Liver (tissue), 9 donors: ENCODE data around the gene ZNF318. TPM values are rescaled to one million over a fixed set of nuclear protein-coding genes. Genes with fewer than 3 reads are reported as not detected.

Source experiments
- DNase-seq: peaks from one replicate; pipeline ENCODE4 v3.0.0-alpha.2; 2017; ENCODE audit warnings: low spot score
- H3K27ac ChIP-seq, 2 donors: one replicate each; pipeline ENCODE4 v1.7.0; 2013; ENCODE audit warnings: inconsistent platforms in 2 of 2, low read length in 2 of 2, control low read depth in 1 of 2, low read depth in 1 of 2, mild to moderate bottlenecking in 1 of 2
- H3K27me3 ChIP-seq, 4 donors: one replicate each; pipeline versions ENCODE4 v1.6.1 to v1.7.0; 2013; ENCODE audit warnings: low read length in 3 of 4, inconsistent platforms in 1 of 4, mild to moderate bottlenecking in 1 of 4, moderate library complexity in 1 of 4; ENCODE audit not compliant: control insufficient read depth in 4 of 4, insufficient read depth in 4 of 4
- H3K36me3 ChIP-seq, 4 donors: one replicate each; pipeline versions ENCODE4 v1.6.1 to v1.7.0; 2013; ENCODE audit warnings: low read length in 3 of 4, mild to moderate bottlenecking in 3 of 4, low read depth in 1 of 4, moderate library complexity in 1 of 4; ENCODE audit not compliant: control insufficient read depth in 4 of 4, insufficient read depth in 3 of 4
- H3K4me1 ChIP-seq, 4 donors: one replicate each; pipeline versions ENCODE4 v1.6.1 to v1.7.0; 2013; ENCODE audit warnings: low read length in 3 of 4, mild to moderate bottlenecking in 3 of 4, moderate library complexity in 1 of 4; ENCODE audit not compliant: control insufficient read depth in 4 of 4, insufficient read depth in 4 of 4
- H3K4me3 ChIP-seq, 3 donors: one replicate each; pipeline versions ENCODE4 v1.6.1 to v1.7.0; 2013; ENCODE audit warnings: low read length in 3 of 3, control low read depth in 1 of 3, low read depth in 1 of 3, mild to moderate bottlenecking in 1 of 3
- H3K9ac ChIP-seq, 2 donors: one replicate each; pipeline ENCODE4 v1.7.0; 2013; ENCODE audit warnings: low read length in 2 of 2, mild to moderate bottlenecking in 2 of 2, moderate library complexity in 2 of 2, control low read depth in 1 of 2, low read depth in 1 of 2
- H3K9me3 ChIP-seq, 4 donors: one replicate each; pipeline versions ENCODE4 v1.6.1 to v1.7.0; 2013; ENCODE audit warnings: low read length in 3 of 4; ENCODE audit not compliant: control insufficient read depth in 4 of 4
- FOXA1 ChIP-seq: IDR thresholded peaks from 2 replicates; pipeline ENCODE4 v1.6.1; 2016; ENCODE audit warnings: antibody characterized with exemption
- FOXA2 ChIP-seq: IDR thresholded peaks from 2 replicates; pipeline ENCODE4 v1.6.1; 2016; ENCODE audit warnings: antibody characterized with exemption
- GABPA ChIP-seq, 2 donors: IDR thresholded peaks in 1 of 2; conservative IDR thresholded peaks in 1 of 2; 2 replicates each; pipeline ENCODE4 v1.6.1; 2016; ENCODE audit warnings: antibody characterized with exemption in 2 of 2, mild to moderate bottlenecking in 1 of 2, moderate library complexity in 1 of 2
- HNF4G ChIP-seq: IDR thresholded peaks from 2 replicates; pipeline ENCODE4 v1.6.1; 2016; ENCODE audit warnings: antibody characterized with exemption
- JUND ChIP-seq, 2 donors: IDR thresholded peaks; 2 replicates each; pipeline ENCODE4 v1.6.1; 2016; ENCODE audit warnings: antibody characterized with exemption in 2 of 2
- MAX ChIP-seq: IDR thresholded peaks from 2 replicates; pipeline ENCODE4 v1.6.1; 2016; ENCODE audit warnings: antibody characterized with exemption
- NR2F2 ChIP-seq: IDR thresholded peaks from 2 replicates; pipeline ENCODE4 v1.6.1; 2016; ENCODE audit warnings: antibody characterized with exemption
- RAD21 ChIP-seq, 2 donors: IDR thresholded peaks; 2 replicates each; pipeline ENCODE4 v1.6.1; 2016; ENCODE audit warnings: antibody characterized with exemption in 2 of 2, mild to moderate bottlenecking in 2 of 2
- REST ChIP-seq: IDR thresholded peaks from 2 replicates; pipeline ENCODE4 v1.6.1; 2016; ENCODE audit warnings: antibody characterized with exemption, mild to moderate bottlenecking
- RXRA ChIP-seq, 2 donors: IDR thresholded peaks; 2 replicates each; pipeline ENCODE4 v1.6.1; 2017 to 2018; ENCODE audit warnings: antibody characterized with exemption in 2 of 2, mild to moderate bottlenecking in 1 of 2
- SP1 ChIP-seq: IDR thresholded peaks from 2 replicates; pipeline ENCODE4 v1.6.1; 2018; ENCODE audit warnings: antibody characterized with exemption, mild to moderate bottlenecking
- TAF1 ChIP-seq: conservative IDR thresholded peaks from 2 replicates; pipeline ENCODE4 v1.6.1; 2016; ENCODE audit warnings: antibody characterized with exemption, mild to moderate bottlenecking
- ZBTB33 ChIP-seq: IDR thresholded peaks from 2 replicates; pipeline ENCODE4 v1.6.1; 2016; ENCODE audit warnings: antibody characterized with exemption
- WGBS: extraction: QIAGEN DNeasy Blood & Tissue Kit; methylation state at CpG from one replicate; pipeline ENCODE4 v1.1.7; 2013; 5-methylcytosine and 5-hydroxymethylcytosine counted together
- polyA plus RNA-seq, 2 donors: library from polyadenylated mRNA; stranded (reverse) in 1 of 2; unstranded in 1 of 2; fragments of 200-250 nt in 1 of 2; fragments of >200 nt in 1 of 2; fragmentation: Nextera tagmentation in 1 of 2; extraction: Ambion mirVana in 1 of 2; gene quantifications; one replicate each; pipeline versions ENCODE4 v1.2.1 to v1.2.3, GENCODE V29; 2013 to 2015
- total RNA-seq, 2 donors: library from RNA; depleted of rRNA; stranded (reverse); fragments of >200 nt; gene quantifications; one replicate each; pipeline ENCODE4 v1.2.3, GENCODE V29; 2014
- TF ChIP-seq, protein P1 (sequence below): fragments of 150-350 bp; IDR thresholded peaks from 2 replicates; pipeline ENCODE4 v1.5.1; 2017; ENCODE audit warnings: improper control_type of control experiment, low read depth, low read length; ENCODE audit not compliant: missing input control
- TF ChIP-seq, protein P2 (sequence below): IDR thresholded peaks from 2 replicates; pipeline ENCODE4 v1.6.1; 2016; ENCODE audit warnings: antibody characterized with exemption
- donor health status: healthy.
- donor health status: healthy.
- donor health status: healthy.
- donor health status: healthy.
- donor health status: healthy.

The ZNF318 gene
- total and polyA plus RNA-seq, 4 donors, result 3.6 to 9.1 (median 4.2) TPM

DNA sequence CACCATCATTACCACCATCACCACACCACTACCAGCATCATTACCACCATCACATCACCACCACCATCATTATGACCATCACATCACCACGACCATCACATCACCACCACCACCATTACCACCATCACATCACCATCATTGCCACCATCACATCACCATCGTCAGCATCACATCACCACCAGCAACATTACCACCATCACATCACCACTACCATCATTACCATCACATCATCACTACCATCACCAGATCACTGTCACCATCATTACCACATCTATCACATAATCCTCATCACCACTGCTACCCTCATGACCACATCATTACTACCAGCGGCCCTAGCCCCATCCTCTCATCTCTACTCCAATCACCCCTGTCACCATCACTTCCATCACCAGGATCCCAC is 74.9 kb downstream of the ZNF318 start (continued):
- TF ChIP-seq MAX, result no peak
- no peak for TF ChIP-seq NR2F2
- TF ChIP-seq RXRA (IDR thresholded peaks at IDR 0.05), result no peak
- TF ChIP-seq, protein P1, sequence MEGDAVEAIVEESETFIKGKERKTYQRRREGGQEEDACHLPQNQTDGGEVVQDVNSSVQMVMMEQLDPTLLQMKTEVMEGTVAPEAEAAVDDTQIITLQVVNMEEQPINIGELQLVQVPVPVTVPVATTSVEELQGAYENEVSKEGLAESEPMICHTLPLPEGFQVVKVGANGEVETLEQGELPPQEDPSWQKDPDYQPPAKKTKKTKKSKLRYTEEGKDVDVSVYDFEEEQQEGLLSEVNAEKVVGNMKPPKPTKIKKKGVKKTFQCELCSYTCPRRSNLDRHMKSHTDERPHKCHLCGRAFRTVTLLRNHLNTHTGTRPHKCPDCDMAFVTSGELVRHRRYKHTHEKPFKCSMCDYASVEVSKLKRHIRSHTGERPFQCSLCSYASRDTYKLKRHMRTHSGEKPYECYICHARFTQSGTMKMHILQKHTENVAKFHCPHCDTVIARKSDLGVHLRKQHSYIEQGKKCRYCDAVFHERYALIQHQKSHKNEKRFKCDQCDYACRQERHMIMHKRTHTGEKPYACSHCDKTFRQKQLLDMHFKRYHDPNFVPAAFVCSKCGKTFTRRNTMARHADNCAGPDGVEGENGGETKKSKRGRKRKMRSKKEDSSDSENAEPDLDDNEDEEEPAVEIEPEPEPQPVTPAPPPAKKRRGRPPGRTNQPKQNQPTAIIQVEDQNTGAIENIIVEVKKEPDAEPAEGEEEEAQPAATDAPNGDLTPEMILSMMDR, result no peak
- no peak for TF ChIP-seq FOXA2
- TF ChIP-seq HNF4G, result no peak

GRCh38 chr6:43293698-43294097 is 75.7 kb downstream of the ZNF318 start:
- Histone ChIP-seq H3K27me3 (no peaks in the 10 kb centered on the region), H3K9ac (no peak overlapping the region), H3K9me3 (no peaks in the 10 kb centered on the region), H3K36me3 (no peaks in the 10 kb centered on the region), H3K27ac (no peak overlapping the region), H3K4me1 (peaks cover 5 to 23% (median 15%) of the 10 kb centered on the region in 4 donors), H3K4me3 (no peak overlapping the region)
- WGBS, result 92% methylated on average over 3 of the region's 3 CpGs
- TF ChIP-seq JUND (IDR thresholded peaks at IDR 0.05), result no peak
- DNase-seq, result no peak

GRCh38 chr6:43292763-43293318 is 76.6 kb downstream of the ZNF318 start:
- Histone ChIP-seq H3K27ac (no peak overlapping the region), H3K36me3 (no peaks in the 10 kb centered on the region), H3K4me1 (peaks cover 5 to 21% (median 15%) of the 10 kb centered on the region in 4 donors), H3K9me3 (no peaks in the 10 kb centered on the region), H3K9ac (no peak overlapping the region), H3K4me3 (no peak overlapping the region), H3K27me3 (no peaks in the 10 kb centered on the region)
- no peak for DNase-seq
- 89% methylated on average over 5 of the region's 5 CpGs for WGBS
- TF ChIP-seq JUND (IDR thresholded peaks at IDR 0.05), result no peak
- TF ChIP-seq, protein P2, sequence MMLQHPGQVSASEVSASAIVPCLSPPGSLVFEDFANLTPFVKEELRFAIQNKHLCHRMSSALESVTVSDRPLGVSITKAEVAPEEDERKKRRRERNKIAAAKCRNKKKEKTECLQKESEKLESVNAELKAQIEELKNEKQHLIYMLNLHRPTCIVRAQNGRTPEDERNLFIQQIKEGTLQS, result no peak
- no peak for TF ChIP-seq FOXA2
- TF ChIP-seq TAF1, result no peak
- TF ChIP-seq REST, result no peak
- TF ChIP-seq GABPA (IDR thresholded peaks at IDR 0.05 in 1 of 2, conservative IDR thresholded peaks at IDR 0.05 in 1 of 2), result no peak
- TF ChIP-seq, protein P1, result no peak
- no peak for TF ChIP-seq SP1
- TF ChIP-seq RXRA (IDR thresholded peaks at IDR 0.05), result no peak
- no peak for TF ChIP-seq ZBTB33
- TF ChIP-seq FOXA1, result no peak
- no peak for TF ChIP-seq NR2F2
- TF ChIP-seq MAX, result no peak
- TF ChIP-seq RAD21 (IDR thresholded peaks at IDR 0.05), result no peak
